HEK293 (cell line): ENCODE data around the gene LHX4.

Source experiments
- CTCF ChIP-seq: fragments of 450-650 bp; formaldehyde crosslinking; IDR thresholded peaks from 2 replicates; pipeline ENCODE4 v1.5.1; 2016; ENCODE audit warnings: missing biosample characterization, missing genetic modification characterization
- MEIS1 ChIP-seq: sonication (generic); formaldehyde crosslinking; IDR thresholded peaks from 2 replicates; pipeline ENCODE4 v1.8.1; 2022; ENCODE audit warnings: missing genetic modification reagents, mild to moderate bottlenecking, borderline replicate concordance
- PATZ1 ChIP-seq: fragments of 450-650 bp; formaldehyde crosslinking; IDR thresholded peaks from 2 replicates; pipeline ENCODE4 v1.5.1; 2016; ENCODE audit warnings: missing biosample characterization, missing genetic modification characterization
- PRDM10 ChIP-seq: fragments of 450-650 bp; formaldehyde crosslinking; IDR thresholded peaks from 2 replicates; pipeline ENCODE4 v1.5.1; 2016; ENCODE audit warnings: missing biosample characterization, missing genetic modification characterization
- REPIN1 ChIP-seq: fragments of 450-650 bp; formaldehyde crosslinking; IDR thresholded peaks from 2 replicates; pipeline ENCODE4 v1.5.1; 2017; ENCODE audit warnings: missing biosample characterization, missing genetic modification characterization, low read depth
- TRIM28 ChIP-seq: IDR thresholded peaks from 2 replicates; pipeline ENCODE4 v1.6.1; 2011; ENCODE audit warnings: low read length, control low read depth, borderline replicate concordance
- TSHZ1 ChIP-seq: fragments of 450-650 bp; formaldehyde crosslinking; IDR thresholded peaks from 2 replicates; pipeline ENCODE4 v1.5.1; 2016; ENCODE audit warnings: missing biosample characterization, missing genetic modification characterization, borderline replicate concordance
- ZBTB11 ChIP-seq: fragments of 450-650 bp; formaldehyde crosslinking; conservative IDR thresholded peaks from 2 replicates; pipeline ENCODE4 v1.5.1; 2016; ENCODE audit warnings: low read depth, missing biosample characterization, missing genetic modification characterization
- ZNF175 ChIP-seq: fragments of 450-650 bp; formaldehyde crosslinking; IDR thresholded peaks from 2 replicates; pipeline ENCODE4 v1.5.1; 2016; ENCODE audit warnings: missing biosample characterization, missing genetic modification characterization
- ZNF366 ChIP-seq: fragments of 450-650 bp; formaldehyde crosslinking; conservative IDR thresholded peaks from 2 replicates; pipeline ENCODE4 v1.5.1; 2016; ENCODE audit warnings: missing biosample characterization, missing genetic modification characterization
- ZNF391 ChIP-seq: fragments of 450-650 bp; formaldehyde crosslinking; IDR thresholded peaks from 2 replicates; pipeline ENCODE4 v1.5.1; 2016; ENCODE audit warnings: low read depth, missing biosample characterization, missing genetic modification characterization, borderline replicate concordance
- ZNF398 ChIP-seq: fragments of 450-650 bp; formaldehyde crosslinking; IDR thresholded peaks from 2 replicates; pipeline ENCODE4 v1.5.1; 2017; ENCODE audit warnings: missing biosample characterization, missing genetic modification characterization
- ZNF416 ChIP-seq: fragments of 450-650 bp; formaldehyde crosslinking; IDR thresholded peaks from 2 replicates; pipeline ENCODE4 v1.5.1; 2016; ENCODE audit warnings: missing biosample characterization, missing genetic modification characterization
- ZNF514 ChIP-seq: fragments of 450-650 bp; formaldehyde crosslinking; IDR thresholded peaks from 2 replicates; pipeline ENCODE4 v1.5.1; 2016; ENCODE audit warnings: missing biosample characterization, missing genetic modification characterization
- ZNF548 ChIP-seq: fragments of 450-650 bp; formaldehyde crosslinking; IDR thresholded peaks from 2 replicates; pipeline ENCODE4 v1.5.1; 2016; ENCODE audit warnings: missing biosample characterization, missing genetic modification characterization
- ZNF571 ChIP-seq: fragments of 450-650 bp; formaldehyde crosslinking; IDR thresholded peaks from 2 replicates; pipeline ENCODE4 v1.5.0; 2017; ENCODE audit warnings: missing biosample characterization, missing genetic modification characterization
- ZSCAN5A ChIP-seq: fragments of 450-650 bp; formaldehyde crosslinking; IDR thresholded peaks from 2 replicates; pipeline ENCODE4 v1.5.1; 2016; ENCODE audit warnings: missing biosample characterization, missing genetic modification characterization

LHX4 gene

GRCh38 chr1:180229483-180230415 is at the start of gene LHX4 (continued):
- TF ChIP-seq REPIN1 (no peak), TSHZ1 (tag by site-specific recombination) (no peak), ZBTB11 (peak; percentile 22; the same call in 1 of the 2 replicates), ZNF391 (tag by site-specific recombination) (0 out of 2 replicates have a peak, but pooled peaks have one; percentile 19), ZNF398 (tag by site-specific recombination) (peak; percentile 55), ZSCAN5A (tag by site-specific recombination) (no peak), ZNF548 (tag by site-specific recombination) (no peak), MEIS1 (no peak), CTCF (tag by site-specific recombination) (no peak; the same call in 1 of the 2 replicates), TRIM28 (no peak), ZNF571 (tag by site-specific recombination) (no peak), PATZ1 (tag by site-specific recombination) (peak; percentile 55; the same call in 1 of the 2 replicates), ZNF175 (tag by site-specific recombination) (no peak), ZNF514 (no peak), PRDM10 (no peak), ZNF416 (tag by site-specific recombination) (no peak), ZNF366 (tag by site-specific recombination) (no peak)
